HS-5 (cell line): Measurements from ENCODE around the gene PAM16.

ENCODE experiments used
- DNase-seq: peaks from one replicate; pipeline ENCODE4 v3.0.0-alpha.2; 2012; ENCODE audit warnings: low read depth

PAM16 gene

DNA sequence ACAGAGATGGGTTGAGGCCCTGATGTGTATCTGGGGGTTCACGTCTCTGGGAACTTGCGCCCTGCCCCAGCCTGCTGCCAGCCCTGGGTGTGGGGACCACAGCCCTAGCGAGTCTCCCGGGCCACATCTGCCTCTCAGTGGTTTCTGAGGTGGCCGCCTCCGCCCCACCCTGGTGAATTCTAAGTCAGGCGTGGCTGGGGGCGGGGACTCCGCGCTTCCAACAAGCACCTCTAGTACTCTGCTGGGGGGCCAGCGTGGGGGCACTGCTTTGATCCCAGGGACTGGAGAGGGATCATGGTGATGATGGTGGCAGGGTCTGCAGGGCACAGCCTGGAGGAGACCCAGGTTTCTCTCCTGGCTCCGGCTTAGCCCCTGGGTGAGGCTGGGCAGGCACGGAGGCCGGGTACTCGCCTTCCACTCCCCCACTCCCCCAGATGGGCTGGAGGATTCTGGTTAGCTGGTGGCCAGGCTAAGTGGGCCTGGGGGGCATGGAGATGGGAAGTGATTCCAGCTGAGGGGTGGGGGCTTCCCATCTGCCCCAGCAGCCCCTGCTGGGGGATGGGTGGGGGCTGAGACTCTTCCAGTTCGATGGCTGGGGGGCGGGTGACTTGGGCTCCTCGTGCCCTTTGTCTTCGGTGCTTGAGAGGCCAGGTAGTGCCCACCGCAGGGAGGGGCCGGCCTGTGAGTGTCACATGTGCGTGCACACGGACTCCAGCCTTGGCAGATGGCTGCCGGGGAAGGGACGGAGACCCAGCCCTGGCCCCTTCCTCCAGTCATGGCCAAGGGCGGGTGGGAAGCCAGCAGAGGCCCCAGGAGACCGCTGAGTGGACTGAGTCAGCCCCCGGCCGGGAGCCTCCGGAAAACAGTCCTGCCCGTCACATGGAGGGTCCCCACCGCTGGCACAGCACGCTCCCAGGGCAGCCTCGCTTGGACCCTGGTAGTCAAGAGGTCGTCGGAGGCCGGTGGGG is 31.4 kb downstream of the PAM16 start:
- no peak for DNase-seq

DNA sequence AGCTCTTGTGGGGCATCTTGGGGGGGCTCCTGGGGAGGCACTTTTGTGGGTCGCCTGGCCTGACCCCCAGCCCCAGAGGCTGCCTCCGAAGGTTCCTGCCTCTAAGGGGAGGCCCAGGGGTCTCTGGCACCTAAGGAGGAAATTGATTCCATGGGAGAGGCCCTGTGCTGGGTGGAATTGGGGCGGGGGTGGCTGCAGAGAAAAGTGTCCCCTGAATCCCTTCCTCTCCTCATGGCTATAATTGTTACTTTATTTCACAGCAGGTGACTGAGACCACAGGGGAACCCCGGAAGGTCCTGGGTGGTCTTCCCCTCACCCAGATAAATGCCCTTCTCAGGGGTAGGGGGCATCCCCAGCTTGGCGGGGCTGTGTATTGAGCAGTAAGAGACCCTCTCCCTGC is 32.2 kb downstream of the PAM16 start:
- no peak for DNase-seq

GRCh38 chr16:4318451-4318910 is 32.6 kb downstream of the PAM16 start:
- no peak for DNase-seq

DNA sequence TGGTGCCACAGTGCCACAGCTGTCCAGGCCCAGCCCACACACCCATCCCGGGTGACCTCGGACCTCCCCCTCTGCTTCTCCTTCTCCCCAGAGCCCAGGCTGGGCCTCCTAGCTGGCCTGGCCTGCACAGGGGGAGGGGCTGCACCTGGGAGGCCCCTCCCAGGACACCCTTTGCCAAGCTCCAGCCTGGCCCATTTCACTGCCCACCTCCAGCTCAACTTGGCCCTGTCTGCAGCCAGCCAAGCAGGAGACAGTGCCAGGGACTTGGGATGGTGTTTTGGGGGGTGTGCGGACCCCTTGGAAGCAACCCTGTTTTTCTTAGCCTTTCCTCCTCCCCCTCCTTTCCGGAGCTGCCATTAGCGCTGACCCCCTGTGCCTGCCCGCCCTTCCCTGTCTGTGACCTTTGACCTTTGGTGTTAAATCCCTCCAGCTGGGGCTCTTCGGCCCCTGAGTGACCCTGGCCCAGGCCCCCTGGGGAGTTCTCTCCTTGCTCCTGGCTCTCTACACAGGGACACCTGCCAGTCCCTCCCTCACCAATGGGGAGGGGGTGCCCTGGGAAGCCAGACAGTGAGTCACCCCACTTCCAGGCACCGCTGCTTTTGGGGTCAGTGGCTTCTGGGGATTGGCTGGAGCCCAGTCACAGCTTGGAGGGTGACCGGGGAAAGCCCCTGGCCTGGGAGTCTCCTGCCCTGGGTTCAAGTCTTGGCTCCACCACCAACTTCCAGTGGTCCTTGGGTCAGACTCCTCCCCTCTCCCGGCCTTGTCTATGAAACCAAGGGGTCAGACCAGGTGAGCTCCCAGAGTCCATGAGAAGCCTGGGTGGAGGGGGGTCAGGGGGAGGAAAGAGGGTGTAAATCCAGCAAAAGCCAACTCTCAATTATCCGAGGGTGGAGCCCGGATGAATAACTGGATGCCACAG is 33.3 kb downstream of the PAM16 start:
- DNase-seq: no peak

DNA sequence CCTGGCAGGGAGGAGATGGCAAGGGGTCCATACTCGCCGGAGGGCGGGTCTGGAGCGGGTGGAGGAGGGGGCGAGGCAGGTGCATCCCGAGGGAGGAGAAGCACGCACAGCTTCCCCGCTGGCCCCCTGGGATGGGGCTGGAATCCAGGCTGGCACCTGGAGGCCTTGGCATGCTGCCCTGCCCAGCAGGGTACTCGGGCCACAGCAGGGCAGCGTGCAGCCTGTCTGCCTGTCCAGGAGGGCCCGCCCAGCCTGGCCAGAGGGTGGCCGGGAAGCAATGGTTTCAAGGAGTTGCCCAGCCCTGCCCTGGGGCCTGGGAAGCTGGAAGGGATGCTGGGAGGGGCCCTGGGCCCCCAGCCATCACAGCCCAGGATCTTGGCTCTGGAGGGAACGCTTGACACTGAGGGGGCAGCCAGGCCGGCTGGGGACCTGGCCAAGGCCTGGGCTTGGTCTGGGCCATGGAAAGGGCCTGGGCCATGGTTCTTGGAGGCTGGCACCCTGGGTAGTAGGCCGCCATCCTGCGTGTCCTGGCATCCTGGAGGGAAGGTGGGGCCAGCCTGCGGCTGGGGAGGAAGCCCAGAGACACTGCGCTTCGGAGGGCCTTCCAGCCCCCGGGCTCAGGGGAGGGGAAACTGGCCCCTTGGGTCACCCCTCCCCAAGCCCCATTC is 34.1 kb downstream of the PAM16 start:
- DNase-seq: no peak

GRCh38 chr16:4316108-4316863 is 34.8 kb downstream of the PAM16 start:
- DNase-seq: no peak

- no peak for DNase-seq
These were observed 35.7 kb downstream of the PAM16 start, which contains the start of gene GLIS2 for GRCh38 chr16:4315186-4316107. Gene GLIS2 (plus strand): TSS chr16:4316067. CDS start chr16:4332281, 16,214 bp downstream.

GRCh38 chr16:4314532-4315185 is 36.5 kb downstream of the PAM16 start:
- DNase-seq: no peak

DNA sequence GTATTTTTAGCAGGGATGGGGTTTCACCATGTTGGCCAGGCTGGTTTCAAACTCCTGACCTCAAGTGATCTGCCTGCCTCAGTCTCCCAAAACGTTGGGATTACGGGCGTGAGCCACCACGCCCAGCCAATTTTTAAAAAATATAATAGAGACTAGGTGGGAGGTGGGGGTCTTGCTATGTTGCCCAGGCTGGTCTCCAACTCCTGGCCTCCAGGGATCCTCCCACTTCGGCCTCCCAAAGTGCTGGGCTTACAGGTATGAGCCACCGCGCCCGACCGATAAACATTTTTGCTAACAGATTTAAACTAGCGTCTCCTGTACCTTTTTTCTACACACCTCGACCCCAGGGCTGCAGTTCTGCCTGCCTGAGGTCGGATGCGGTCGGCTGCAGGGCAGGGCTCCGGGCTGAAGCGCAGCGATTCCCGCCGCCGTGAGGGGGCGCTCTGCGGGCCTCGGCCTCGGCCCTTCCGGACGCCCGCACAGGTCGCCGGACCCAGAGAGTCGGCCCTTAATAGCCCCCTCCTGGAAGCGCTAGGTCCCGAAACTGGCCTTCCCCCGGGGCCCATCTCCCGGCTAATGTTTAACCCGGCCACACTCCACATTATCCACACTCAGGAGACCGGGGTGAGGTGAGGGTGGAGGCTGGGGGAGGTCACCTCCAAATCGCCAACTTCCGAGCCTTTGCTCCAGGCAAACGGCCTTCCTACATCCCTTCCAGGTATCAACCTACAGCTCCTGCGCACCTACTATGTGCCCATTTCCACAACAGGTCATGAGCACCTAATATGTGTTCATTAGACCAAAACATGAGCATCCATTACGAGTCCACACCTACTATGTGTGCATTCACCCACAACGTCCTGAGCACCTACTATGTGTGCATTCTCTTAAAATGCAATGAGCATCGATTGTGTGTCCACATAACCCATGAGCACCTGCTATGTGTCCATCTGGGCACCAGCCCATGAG is 37.3 kb downstream of the PAM16 start:
- no peak for DNase-seq

- no peak for DNase-seq
These were observed 41.3 kb downstream of the PAM16 start for GRCh38 chr16:4309833-4310266.

DNA sequence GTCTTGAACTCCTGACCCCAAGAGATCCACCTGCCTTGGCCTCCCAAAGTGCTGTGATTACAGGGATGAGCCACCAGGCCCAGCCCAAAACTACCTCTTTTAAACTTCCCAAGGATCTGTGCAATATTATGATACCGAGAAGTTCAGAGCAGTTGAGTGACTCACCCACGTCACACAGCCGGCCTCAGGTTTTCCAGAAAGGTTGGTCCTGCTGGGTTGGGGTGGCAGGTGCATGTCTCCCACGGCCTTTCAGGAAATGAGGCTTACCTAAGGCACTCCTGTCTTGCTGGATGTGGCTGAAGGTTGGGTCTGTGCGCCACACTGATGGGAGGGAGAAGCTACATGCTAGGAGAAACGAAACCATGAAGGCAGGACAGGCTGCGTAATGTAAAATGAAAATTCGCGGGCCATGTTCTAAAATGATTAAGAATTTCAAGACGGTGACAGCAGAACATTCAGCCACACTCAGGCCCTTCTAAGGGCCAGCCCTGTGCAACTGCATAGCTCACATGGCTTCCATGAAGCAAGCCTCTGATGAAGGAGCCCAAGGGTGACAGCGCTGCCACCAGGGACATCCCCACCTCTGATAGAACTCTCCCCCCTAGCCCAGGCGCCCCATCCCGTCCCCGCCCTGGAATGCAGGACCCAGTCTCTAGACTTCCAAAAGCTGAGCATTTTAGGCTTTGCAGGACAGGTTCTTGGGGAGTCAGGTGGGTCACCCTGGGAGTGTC is 41.9 kb downstream of the PAM16 start:
- no peak for DNase-seq

DNA sequence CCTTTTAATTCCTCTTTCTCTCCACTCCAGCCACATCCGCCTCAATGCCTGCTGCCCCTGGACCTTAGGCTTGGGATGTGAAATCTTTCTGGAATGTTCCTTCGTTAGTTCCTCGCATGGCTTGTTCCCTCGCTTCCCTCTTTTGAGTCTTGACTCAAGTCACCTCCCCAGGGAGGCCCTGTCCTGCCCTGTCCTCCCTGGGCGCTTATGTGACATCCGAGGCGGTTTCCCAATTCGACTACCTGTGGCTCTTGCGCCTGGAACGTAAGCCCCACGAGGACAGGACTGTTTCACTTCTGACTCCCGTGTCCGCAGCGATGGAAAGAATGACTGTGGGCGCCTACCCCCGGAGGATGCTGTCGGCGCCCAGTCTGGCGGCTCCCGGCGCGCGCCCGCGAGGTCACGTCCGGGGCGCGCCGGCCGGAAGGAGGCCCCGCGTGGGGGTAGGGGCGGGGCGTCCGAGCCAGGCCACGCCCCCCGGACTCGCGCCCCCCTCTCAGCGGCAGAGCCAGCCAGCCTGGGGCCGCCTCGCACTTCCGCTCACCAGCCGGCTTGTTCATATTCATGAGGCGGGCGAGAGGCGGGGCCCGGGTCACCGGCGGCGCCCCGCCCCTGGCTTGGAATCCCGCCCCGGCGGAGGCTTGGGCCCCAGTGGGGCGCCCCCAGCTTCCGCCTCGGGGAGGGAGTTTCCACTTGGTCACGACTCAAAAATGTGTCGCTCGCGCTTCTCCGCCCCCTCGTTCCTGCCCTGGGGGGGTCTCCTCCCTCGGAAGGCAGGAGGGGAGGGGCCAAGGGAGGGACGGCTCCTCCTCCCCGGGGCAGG is 43.7 kb downstream of the PAM16 start:
- DNase-seq: no peak

- no peak for DNase-seq
These were observed 44.5 kb downstream of the PAM16 start for GRCh38 chr16:4306470-4307214.

DNA sequence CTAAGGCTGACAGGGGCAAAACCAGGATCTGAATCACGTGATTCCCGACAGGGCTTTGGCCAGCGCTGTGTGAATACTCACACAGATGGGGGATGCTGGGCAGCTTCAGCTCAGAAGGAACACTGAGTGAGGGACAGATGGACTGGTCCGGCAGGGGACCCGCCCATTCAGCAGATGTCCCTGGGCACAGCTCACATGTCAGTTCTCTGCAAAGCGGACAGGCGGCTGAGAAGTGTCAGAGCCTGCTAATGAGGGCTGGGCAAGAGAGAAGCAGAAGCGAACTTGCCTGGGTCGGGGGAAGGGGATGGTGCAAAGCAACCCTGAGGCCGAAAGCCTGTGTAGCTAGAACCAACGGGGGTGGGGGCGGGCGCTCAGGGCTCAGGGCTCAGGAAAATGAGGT is 47.1 kb downstream of the PAM16 start:
- no peak for DNase-seq

DNA sequence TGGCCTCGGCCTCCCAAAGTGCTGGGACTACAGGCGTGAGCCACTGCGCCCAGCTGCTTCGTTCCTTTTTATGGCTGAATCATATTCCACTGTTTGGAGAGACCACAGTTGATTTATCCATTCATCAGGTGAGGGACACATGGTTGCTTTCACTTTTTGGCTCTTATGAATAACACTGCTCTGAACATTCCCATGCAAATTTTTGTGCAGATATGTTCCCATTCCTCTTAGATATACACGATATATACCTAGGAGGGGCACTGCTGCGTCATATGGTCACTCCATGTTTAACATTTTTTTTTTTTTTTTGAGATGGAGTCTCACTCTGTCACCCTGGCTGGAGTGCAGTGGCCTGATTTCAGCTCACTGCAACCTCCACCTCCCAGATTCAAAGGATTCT is 49.2 kb downstream of the PAM16 start:
- no peak for DNase-seq

GRCh38 chr16:4301177-4301576 is 49.9 kb downstream of the PAM16 start:
- no peak for DNase-seq
